ENCODE data around the gene LMNA.
"Not testable (repeated sequence)": the region's sequence is repeated elsewhere in the genome, so short reads cannot be mapped to it uniquely, and the experiment has no call there.

Gene LMNA

DNA sequence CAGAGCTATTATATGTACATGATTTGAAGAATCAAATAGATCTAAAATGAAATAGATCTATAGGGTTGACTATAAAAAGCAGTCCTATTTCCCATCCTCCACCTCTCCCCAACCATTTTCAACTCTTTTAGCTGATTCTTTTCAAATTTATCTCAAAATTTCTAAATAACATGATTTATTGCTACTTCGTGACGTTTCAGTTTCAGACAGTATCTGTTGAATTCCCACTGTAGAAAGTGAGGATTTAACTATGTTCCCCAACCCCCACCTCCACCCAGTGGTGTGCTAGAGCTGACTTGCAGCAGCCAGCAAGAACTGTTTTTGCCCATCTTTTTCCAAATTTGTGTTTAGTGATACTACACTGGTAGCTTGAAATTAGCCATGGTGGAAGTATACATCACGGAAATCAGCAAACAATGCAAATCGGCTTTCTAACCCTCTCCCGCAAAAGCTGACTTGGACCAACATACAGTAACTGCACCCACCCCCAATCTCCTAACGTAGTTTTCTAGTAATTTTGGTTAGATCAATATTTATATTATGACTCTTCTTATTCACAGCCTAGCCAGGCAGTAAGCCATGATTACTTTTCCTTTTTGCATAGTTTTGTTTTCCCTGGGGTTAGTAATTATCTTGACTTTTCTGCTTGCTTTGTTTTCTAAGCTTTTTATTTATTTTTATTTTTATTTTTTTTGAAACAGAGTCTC is 49.8 kb downstream of the LMNA start:
- DNase-seq (ENCODE audit: low spot score), result no peak

GRCh38 chr1:156165083-156165482 is 50.6 kb downstream of the LMNA start:
- no peak for DNase-seq (ENCODE audit: low spot score)

- no peak for DNase-seq (ENCODE audit: low spot score)
These were observed 53.0 kb downstream of the LMNA start for GRCh38 chr1:156167536-156167935.

- no peak for DNase-seq (ENCODE audit: low spot score)
These were observed 58.4 kb downstream of the LMNA start for GRCh38 chr1:156172696-156173470.

DNA sequence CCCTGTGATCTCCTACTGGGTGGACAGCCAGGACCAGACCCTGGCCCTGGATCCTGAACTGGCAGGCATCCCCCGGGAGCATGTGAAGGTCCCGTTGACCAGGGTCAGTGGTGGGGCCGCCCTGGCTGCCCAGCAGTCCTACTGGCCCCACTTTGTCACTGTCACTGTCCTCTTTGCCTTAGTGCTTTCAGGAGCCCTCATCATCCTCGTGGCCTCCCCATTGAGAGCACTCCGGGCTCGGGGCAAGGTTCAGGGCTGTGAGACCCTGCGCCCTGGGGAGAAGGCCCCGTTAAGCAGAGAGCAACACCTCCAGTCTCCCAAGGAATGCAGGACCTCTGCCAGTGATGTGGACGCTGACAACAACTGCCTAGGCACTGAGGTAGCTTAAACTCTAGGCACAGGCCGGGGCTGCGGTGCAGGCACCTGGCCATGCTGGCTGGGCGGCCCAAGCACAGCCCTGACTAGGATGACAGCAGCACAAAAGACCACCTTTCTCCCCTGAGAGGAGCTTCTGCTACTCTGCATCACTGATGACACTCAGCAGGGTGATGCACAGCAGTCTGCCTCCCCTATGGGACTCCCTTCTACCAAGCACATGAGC is 62.2 kb downstream of the LMNA start:
- DNase-seq (ENCODE audit: low spot score), result no peak

DNA sequence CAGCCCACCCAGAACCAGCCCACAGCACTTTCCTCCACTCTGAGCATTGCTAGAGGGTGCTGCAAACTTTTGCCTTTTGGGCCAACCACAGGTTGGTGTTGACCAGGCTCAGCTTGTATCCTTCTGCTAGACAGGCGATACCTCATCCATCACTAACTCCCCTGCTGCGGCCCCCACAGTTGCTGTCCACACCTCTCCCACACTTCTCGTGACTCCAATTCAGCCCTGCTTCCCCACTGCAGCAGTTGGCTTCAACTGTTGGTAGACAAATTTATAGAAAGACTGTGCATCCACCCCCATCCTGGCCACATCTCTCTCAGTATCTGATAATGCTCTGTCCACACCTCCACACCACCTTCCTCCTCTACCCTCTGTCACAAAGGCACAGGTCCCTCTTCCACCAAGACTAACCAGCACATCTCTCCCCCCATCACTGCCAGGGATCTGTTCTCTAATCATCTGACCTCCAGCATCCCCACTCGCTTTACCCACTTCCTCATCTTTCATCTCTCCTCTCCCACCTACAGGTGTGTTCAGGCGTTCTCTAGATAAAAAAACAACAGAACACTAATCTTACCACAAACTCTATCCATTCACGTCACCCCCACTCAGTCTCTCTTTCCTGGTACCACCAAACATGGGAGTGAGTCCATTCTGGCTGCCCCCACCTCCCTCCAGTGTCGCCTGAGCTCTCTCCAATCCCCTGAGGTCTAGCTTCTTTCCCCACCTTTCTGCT is 63.6 kb downstream of the LMNA start:
- DNase-seq (ENCODE audit: low spot score), result no peak

GRCh38 chr1:156180471-156180870 is 66.0 kb downstream of the LMNA start:
- DNase-seq (ENCODE audit: low spot score), result no peak

DNA sequence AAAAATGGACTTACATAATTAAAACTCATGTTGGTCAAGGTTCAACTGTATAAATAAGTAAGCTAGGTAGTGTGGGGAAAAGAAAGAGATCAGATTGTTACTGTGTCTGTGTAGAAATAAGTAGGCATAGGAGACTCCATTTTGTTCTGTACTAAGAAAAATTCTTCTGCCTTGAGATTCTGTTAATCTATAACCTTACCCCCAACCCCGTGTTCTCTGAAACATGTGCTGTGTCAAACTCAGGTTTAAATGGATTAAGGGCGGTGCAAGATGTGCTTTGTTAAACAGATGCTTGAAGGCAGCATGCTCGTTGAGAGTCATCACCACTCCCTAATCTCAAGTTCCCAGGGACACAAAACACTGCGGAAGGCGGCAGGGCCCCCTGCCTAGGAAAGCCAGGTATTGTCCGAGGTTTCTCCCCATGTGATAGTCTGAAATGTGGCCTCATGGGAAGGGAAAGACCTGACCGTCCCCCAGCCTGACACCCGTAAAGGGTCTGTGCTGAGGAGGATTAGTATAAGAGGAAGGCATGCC is 66.9 kb downstream of the LMNA start:
- DNase-seq (ENCODE audit: low spot score), result not testable (repeated sequence)

GRCh38 chr1:156182010-156182779 is 67.7 kb downstream of the LMNA start:
- not testable (repeated sequence) for DNase-seq (ENCODE audit: low spot score)

DNA sequence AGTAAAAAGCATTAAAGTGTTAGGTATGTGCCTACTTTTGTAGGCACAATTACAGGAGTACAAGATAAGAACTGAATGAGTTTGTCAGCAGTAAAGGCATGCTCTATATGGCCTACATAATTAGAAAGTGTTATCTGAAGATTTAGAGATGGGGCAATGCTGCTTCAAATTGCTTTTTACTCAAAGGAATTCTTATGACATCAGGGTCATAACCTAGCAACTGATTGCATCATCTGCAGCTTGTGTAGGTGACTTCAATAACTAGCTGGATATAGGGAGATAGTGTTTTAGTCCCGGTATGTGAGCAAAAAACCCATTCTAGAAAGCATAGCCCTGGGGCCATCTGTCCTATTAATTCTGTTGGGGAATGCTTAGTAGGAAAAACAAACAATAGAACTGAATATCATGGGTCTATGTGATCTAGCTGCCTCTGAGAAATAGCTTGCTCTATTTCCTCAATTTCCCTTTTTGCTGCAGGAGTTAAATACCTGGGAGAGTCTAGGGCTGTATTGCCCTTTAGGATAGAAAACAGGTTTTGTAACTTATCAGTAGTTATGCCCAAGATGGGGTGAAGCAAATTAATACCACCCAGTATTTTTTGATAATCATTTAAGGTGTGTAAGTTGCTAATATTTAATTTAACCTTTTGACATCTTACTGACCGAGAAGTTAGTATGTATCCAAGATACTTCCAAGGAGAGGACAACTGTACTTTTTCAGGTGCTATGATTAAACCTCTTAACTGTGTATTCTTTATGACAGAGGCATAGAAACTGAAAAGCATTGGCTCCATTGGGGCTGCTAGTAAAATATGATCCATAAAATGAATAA is 72.1 kb downstream of the LMNA start:
- DNase-seq (ENCODE audit: low spot score), result not testable (repeated sequence)
